Mucosa of descending colon (tissue), 3 donors: ENCODE results near the gene UBA6. TPM values are rescaled to one million over a fixed set of nuclear protein-coding genes. Genes with fewer than 3 reads are reported as not detected.

Experiments
- ATAC-seq: fragments of 200-7000 bp; cut with Tn5 transposase; one replicate; pipeline ENCODE4 v1.9.1; 2020; ENCODE audit warnings: mild to moderate bottlenecking, moderate library complexity
- DNase-seq, 3 donors: peaks; one replicate each; pipeline ENCODE4 v3.0.0-alpha.2; 2020
- H3K36me3 ChIP-seq: fragments of 200-600 bp; one replicate; pipeline ENCODE4 v1.8.0; 2021; ENCODE audit warnings: low read depth, mild to moderate bottlenecking
- H3K4me1 ChIP-seq: fragments of 200-600 bp; one replicate; pipeline ENCODE4 v1.8.0; 2021; ENCODE audit warnings: low read depth, mild to moderate bottlenecking
- H3K4me3 ChIP-seq: fragments of 200-600 bp; one replicate; pipeline ENCODE4 v1.8.0; 2021; ENCODE audit warnings: mild to moderate bottlenecking
- H3K9me3 ChIP-seq: fragments of 200-600 bp; one replicate; pipeline ENCODE4 v1.8.0; 2021; ENCODE audit warnings: mild to moderate bottlenecking
- intact Hi-C, 2 donors: fragments of 100-400 bp; cut with DNase I in 1 of 2; cut with micrococcal nuclease in 1 of 2; formaldehyde crosslinking; loops; one replicate each; pipeline versions ENCODE4 v1.11.0 to v1.11.1; 2022; cut with DNase I, micrococcal nuclease
- total RNA-seq, 3 donors: library from RNA; stranded (reverse); fragmentation: NEBNext Ultra II Directional in 2 of 3; extraction: Animal tissue kit (Norgen Biotek cat#: 25700) in 2 of 3; gene quantifications; one replicate each; pipeline versions ENCODE4 v1.2.1 to v1.2.4, GENCODE V29; 2021 to 2023
- TF ChIP-seq, protein P1 (sequence below): fragments of 200-600 bp; IDR thresholded peaks from one replicate; pipeline ENCODE4 v1.8.0; 2022; ENCODE audit warnings: antibody characterized with exemption, mild to moderate bottlenecking
- donor health status: DM: no; HTN: no; CAD: no; lungs with moderate emphysema.
- donor health status: DM: no; HTN: no; CAD: no.
- donor health status: DM: no; HTN: yes; CAD: no.

Gene UBA6
- total RNA-seq, 3 donors from 2014 or later: 35.1 to 49.2 (median 47.9) TPM

DNA sequence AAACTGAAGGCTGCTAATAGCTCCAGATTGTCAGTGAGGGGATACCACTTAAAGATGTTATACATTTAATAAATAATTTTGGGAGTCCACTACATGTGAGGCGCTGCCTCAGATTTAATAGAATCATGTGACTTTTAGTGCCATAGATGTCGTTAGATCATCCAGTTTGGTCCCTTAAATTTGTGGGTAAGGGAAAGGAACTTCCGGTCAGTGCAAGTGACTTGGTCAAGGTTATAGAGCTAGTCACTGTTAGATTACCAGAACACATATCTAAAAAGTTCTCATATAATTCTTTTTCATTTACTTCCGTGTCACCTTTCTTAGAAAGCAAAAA lies 529 bp upstream of the UBA6 start:
- no peaks in the 10 kb centered on the region for H3K36me3 ChIP-seq
- intact Hi-C loops: no loop called here
- TF ChIP-seq, protein P1, sequence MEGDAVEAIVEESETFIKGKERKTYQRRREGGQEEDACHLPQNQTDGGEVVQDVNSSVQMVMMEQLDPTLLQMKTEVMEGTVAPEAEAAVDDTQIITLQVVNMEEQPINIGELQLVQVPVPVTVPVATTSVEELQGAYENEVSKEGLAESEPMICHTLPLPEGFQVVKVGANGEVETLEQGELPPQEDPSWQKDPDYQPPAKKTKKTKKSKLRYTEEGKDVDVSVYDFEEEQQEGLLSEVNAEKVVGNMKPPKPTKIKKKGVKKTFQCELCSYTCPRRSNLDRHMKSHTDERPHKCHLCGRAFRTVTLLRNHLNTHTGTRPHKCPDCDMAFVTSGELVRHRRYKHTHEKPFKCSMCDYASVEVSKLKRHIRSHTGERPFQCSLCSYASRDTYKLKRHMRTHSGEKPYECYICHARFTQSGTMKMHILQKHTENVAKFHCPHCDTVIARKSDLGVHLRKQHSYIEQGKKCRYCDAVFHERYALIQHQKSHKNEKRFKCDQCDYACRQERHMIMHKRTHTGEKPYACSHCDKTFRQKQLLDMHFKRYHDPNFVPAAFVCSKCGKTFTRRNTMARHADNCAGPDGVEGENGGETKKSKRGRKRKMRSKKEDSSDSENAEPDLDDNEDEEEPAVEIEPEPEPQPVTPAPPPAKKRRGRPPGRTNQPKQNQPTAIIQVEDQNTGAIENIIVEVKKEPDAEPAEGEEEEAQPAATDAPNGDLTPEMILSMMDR: no peak
- peaks cover 7% of the 10 kb centered on the region for H3K4me1 ChIP-seq
- ATAC-seq: no peak
- no peak for DNase-seq
- no peak overlapping the region for H3K4me3 ChIP-seq
- H3K9me3 ChIP-seq: no peaks in the 10 kb centered on the region

DNA sequence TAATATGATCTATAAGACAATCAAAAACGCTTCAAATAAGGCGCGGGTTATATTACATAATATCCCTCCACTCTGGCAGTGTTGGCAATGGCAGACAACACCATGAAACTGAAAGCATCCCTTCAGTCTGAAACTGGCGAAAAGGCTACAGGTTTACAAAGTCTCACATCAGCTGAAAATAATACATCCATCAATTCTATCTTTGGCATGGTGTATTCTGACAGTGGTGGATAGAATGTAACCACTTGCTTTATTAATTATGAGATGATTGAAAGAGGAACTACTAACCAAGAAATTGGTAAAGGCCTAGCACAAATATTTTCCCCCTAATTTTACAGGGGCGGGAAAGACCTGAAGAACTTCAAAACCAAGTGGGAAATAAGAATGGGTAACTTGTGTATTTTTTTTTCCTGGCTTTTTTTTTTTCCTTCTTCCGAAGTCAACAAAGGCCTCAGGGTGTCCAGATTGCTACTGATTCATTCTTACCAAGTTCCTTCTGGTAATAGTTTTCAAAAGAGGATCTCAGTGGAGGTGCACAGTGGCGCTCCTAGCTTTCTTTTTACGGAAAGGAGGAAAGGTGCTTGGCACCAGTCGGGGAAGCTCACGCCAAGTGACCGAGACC lies 728 bp downstream of the UBA6 start:
- intact Hi-C loops: no loop called here
- Histone ChIP-seq H3K4me1 (peaks cover 7% of the 10 kb centered on the region), H3K9me3 (no peaks in the 10 kb centered on the region), H3K36me3 (no peaks in the 10 kb centered on the region), H3K4me3 (peak overlapping the region; percentile 87)
- peak; percentile 11 for ATAC-seq
- DNase-seq: peak in 1 of 3 donors; percentile 8
- TF ChIP-seq, protein P1: no peak

DNA sequence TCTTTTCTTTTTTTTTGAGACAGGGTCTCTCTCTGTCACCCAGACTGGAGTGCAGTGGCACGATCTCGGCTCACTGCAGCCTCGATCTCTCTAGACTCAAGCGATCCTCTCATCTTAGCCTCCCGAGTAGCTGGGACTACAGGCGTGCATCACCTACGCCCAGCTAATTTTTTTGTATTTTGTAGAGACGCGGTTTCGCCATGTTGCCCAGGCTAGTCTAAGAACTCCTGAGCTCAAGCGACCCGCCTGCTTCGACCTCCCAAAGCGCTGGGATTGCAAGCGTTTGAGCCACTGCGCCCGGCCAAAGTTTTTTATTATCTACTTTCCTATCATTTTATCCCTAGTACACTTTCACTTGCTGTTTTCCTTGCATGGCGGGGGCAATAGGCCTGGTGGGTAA lies 1.4 kb downstream of the UBA6 start:
- no peaks in the 10 kb centered on the region for H3K36me3 ChIP-seq
- no peak overlapping the region for H3K4me3 ChIP-seq
- peak in 2 of 3 donors; percentile 26 to 43 for DNase-seq
- H3K9me3 ChIP-seq: no peaks in the 10 kb centered on the region
- no peak for ATAC-seq
- peaks cover 7% of the 10 kb centered on the region for H3K4me1 ChIP-seq
- intact Hi-C loops: no loop called here
- TF ChIP-seq, protein P1: no peak

DNA sequence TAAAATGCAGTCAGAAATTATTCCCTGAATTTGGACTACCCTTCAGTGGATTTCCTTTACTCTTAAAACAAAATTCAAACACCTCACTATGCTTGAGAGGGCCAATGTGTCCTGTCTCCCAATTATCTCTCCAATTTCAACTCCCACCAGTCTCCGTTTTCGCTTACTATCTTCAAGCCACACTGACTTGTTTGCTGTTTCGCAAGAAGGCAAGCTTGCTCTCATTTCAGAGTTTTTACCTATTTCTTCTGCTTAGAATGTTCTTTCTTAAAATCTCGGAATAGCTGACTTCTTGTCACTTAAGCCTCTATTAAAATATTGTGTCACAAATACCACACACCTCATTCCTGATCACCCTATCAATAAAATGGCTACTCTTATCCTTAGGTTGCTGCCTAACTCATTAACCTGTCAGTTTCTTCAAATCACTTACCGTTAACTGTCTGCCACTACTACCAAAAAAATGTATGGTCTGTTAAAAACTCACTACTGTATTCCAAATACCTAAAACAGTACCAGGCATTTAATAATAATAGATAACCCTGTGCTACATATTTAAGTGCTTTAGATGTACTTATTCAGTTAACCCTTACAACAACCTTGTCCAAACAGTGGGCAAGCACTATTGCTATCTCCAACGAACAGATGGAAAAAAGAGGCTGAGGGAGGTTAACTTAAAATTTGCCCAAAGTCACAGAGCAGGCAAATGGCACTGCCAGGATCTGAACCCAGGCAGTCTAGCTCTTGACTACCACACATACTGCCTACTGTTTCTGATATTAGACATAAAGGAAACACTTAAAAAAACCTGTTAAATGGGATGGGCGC lies 2.9 kb downstream of the UBA6 start:
- no peaks in the 10 kb centered on the region for H3K36me3 ChIP-seq
- peaks cover 7% of the 10 kb centered on the region for H3K4me1 ChIP-seq
- no peak overlapping the region for H3K4me3 ChIP-seq
- ATAC-seq: no peak
- no peaks in the 10 kb centered on the region for H3K9me3 ChIP-seq
- TF ChIP-seq, protein P1: no peak
- intact Hi-C loops: no loop called here
- no peak for DNase-seq

DNA sequence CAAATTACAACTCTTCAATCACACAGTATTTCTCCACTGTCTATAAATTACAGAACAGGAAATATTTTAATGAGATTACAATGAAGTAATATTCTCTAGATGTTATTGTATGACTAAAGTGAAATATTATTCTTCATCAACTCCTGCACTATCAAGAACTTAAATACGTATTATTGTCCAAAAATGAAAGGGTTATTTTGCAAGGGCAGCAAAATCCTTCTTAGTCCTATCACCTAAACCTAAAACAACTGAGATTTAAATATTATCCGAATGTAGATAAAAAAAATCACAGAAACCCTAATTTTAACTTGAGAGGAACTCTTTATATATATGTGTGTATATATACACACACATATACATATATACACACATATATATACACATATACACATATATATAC lies 4.9 kb downstream of the UBA6 start:
- TF ChIP-seq, protein P1: no peak
- DNase-seq (no peak), ATAC-seq (no peak)
- no peak overlapping the region for H3K4me3 ChIP-seq
- peaks cover 5% of the 10 kb centered on the region for H3K4me1 ChIP-seq
- H3K9me3 ChIP-seq: no peaks in the 10 kb centered on the region
- H3K36me3 ChIP-seq: no peaks in the 10 kb centered on the region
- intact Hi-C loops: no loop called here
